KOPT-K1 (cell line): ENCODE measurements around the gene TRAIP.
"Not testable (repeated sequence)": the region's sequence is repeated elsewhere in the genome, so short reads cannot be mapped to it uniquely, and the experiment has no call there.

ENCODE experiments used
- H3K27ac ChIP-seq: fragments of 200-600 bp; sonication (generic); 2 replicates; pipeline ENCODE4 v1.5.1; 2016; ENCODE audit warnings: antibody characterized with exemption, mild to moderate bottlenecking, low read depth, low read length; ENCODE audit not compliant: poor library complexity, severe bottlenecking
- H3K36me3 ChIP-seq: fragments of 200-600 bp; sonication (generic); 2 replicates; pipeline ENCODE4 v1.5.1; 2017; ENCODE audit warnings: antibody characterized with exemption, mild to moderate bottlenecking, low read length, moderate library complexity; ENCODE audit not compliant: insufficient read depth
- H3K9me3 ChIP-seq: fragments of 200-600 bp; sonication (generic); 2 replicates; pipeline ENCODE4 v1.5.1; 2017; ENCODE audit warnings: antibody characterized with exemption, low read length, mild to moderate bottlenecking; ENCODE audit not compliant: insufficient read depth, poor library complexity, severe bottlenecking

TRAIP gene

DNA sequence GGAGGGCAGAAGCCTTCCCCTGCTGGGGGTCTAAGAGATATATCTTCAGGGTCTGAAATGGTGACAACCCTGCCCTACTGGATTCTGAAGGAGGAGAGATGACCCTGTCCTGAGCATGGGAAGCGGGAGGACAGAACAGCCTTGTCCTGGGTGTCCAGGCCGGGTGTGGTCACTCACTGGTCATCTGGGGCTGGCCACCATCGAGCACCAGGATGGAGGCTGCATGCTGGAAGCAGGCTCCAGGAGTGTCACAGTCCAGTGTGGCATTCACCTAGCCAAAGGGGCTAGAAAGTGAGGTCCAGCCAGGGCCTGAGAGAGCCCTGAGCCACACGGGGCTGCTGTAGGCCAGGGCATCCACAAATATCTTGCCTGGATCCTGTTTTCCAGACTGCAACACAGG is 61.9 kb downstream of the TRAIP start:
- Histone ChIP-seq H3K27ac (no peak overlapping the region), H3K9me3 (no peaks in the 10 kb centered on the region), H3K36me3 (no peaks in the 10 kb centered on the region)

DNA sequence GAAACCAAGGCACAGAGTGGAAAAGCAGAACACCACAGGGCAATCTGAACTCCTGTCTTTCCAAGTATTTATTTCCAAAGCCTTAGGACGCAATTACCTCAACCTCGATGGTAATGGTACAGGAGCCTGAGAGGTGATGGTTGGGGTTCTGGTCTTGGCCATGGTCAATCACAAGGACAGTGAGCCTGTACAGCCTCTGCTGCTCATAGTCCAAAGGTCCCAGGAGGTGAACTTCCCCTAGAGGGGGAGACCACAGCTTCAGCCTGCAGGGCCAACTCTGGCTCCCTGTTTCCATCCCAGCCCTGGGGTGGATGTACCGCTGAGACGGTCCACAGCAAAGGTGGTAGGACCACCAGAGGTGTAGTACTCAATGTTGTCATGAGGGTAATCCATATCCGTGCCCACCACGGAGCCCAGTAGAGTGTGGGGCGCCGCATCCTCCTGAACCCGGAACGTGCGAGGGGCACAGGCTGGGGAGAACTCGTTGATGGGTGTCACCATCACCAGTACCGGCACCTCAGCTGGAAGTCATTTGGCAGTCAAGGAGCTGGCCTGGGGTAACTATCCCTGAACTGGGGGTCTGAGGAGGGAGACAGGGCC is 62.8 kb downstream of the TRAIP start:
- Histone ChIP-seq H3K36me3 (no peaks in the 10 kb centered on the region), H3K27ac (no peak overlapping the region), H3K9me3 (no peaks in the 10 kb centered on the region)

DNA sequence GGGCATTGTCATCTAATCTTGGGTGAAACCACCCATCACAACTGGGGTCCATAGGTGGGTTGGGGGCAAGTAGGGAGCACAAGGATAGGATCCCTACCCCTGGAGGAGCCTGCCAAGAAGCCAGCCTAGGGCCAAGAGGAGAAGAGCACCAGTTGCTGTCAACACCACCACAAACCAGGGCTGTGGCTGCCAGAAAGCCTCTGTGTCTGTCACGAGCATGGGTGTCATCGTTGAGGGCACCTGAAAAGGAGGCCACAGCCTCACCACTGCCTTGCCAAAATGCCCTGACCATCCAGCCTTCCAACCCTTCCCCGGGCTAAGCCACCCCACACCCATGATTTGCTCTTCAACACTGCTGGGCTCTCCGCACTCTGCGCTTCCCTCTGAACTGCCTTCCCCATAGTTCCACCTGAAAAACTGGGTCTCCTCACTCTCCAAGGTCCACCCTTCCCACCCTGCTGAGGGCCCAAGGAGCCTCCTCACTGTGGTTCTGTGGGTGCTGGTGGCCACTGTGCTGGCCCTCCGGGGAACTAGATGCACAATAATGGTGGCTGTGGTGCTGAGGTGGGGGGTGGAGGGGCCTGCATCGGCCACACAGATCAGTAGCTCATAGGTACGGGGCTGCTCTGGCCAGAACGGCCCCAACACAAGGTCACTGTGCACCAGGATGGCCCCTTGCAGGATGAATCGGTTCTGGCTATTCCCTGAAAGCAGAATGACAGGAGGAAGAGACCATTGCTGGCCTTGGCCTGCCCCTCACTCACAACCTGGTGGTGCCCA is 63.8 kb downstream of the TRAIP start:
- H3K36me3 ChIP-seq = no peaks in the 10 kb centered on the region
- no peak overlapping the region for H3K27ac ChIP-seq
- H3K9me3 ChIP-seq = no peaks in the 10 kb centered on the region

DNA sequence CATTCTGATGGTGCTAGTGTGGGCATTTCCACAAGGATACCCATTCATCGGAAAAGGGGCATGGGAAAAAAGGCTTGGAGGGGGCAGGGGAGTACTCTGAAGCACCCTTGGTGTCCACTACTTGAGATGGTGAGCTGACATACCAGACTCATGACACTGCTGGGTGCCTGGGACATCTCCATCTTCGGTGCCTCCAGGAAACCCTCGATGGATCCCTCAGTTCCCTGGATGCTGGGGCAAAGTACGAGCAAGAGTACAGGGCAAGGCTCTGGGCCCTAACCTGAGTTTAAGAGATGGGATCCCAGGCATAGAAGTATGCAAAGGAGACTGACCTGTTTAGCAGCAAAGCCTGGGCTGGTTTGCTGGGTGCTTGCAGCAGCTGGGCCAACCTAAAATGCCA is 64.8 kb downstream of the TRAIP start:
- Histone ChIP-seq H3K27ac (no peak overlapping the region), H3K9me3 (no peaks in the 10 kb centered on the region), H3K36me3 (no peaks in the 10 kb centered on the region)

DNA sequence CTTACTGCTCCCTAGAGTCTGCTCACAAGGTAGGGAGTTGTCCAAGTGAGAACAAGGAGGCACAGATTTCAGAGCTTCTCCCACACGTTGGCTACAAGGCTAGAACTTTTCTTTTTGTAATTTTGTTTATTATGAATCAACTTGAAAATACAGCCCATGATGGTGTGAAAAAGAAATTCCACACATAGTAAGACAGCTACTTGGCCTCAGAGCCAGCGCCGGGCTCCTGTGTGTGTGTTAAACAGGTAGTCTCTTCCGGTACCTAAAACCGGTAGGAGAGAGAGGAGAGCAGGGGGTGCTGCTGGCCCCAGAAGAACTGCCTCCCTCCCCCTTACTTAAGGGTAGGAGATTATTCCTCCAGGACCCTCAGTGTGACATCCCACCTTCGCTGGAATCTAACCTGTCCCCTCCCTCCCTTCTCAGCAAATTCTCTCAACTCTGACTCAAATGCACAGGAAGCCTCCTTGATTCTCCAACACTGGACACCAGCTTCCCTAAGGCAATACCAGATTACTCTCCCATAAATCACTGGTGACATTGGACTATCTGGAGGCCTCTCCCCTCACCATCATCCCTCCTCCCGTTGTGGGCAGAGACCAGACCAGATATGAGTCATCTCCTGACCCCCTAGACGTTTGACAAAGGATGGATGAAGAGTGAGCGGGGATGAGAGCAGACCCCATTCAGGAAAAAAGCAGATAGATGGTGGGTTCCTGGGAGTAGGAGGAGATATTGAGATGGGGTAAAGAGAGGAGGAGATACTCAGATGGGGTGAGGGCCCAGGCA is 65.5 kb downstream of the TRAIP start:
- H3K9me3 ChIP-seq = no peaks in the 10 kb centered on the region
- H3K27ac ChIP-seq = no peak overlapping the region
- H3K36me3 ChIP-seq = no peaks in the 10 kb centered on the region

DNA sequence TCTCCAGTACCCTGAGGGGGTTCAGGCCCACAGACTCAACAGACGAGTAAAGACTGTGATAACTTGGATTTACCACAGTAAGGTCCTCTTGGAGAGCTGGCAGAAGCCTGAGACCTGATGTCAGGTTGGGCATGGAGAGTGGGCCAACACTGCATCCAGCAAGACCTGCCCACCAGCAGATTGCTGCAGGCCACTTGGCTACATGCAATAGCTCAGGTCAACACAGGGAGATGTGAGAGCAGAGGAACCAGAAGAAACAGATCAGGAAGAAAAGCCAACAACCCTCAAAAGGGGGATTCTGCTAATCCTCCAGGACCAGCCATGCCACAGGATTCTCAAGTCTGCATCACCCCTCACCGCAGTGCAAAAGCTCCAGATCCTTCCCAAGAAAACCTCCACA is 68.3 kb downstream of the TRAIP start:
- Histone ChIP-seq H3K36me3 (peaks cover 18% of the 10 kb centered on the region), H3K9me3 (no peaks in the 10 kb centered on the region), H3K27ac (no peak overlapping the region)

DNA sequence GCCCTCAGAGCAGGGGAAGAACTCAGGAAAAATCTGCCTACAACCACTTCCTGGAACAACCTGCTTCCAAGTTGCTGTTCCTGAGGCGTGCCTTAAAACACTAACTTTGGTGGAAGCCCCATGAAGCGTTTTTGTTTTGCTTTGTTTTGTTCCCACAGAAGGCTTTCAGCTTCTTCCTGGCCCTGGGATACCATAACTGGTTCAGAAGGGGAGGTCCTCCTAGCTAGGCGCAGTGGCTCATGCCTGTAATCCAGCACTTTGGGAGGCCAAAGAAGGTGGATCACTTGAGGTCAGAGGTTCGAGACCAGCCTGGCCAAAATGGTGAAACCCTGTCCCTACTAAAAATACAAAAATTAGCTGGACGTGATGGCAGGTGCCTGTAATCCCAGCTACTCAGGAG is 68.8 kb downstream of the TRAIP start:
- peaks cover 22% of the 10 kb centered on the region for H3K36me3 ChIP-seq
- no peaks in the 10 kb centered on the region for H3K9me3 ChIP-seq
- H3K27ac ChIP-seq = no peak overlapping the region

DNA sequence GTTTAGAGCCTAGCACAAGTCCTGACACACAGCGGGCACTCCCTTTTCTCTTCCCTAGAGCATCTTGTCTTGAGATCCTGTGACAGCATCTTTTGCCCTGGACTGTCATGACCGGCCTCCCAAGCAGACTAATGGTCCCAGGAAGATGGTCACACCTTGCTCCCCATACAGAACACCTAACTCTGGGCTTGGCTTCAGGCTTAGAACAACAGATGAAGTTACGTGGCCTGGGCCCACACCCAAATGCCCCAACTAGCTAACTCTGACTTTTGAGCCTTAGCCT is 69.2 kb downstream of the TRAIP start:
- H3K9me3 ChIP-seq = no peaks in the 10 kb centered on the region
- H3K27ac ChIP-seq = peak overlapping the region; percentile 69
- H3K36me3 ChIP-seq = peaks cover 27% of the 10 kb centered on the region

DNA sequence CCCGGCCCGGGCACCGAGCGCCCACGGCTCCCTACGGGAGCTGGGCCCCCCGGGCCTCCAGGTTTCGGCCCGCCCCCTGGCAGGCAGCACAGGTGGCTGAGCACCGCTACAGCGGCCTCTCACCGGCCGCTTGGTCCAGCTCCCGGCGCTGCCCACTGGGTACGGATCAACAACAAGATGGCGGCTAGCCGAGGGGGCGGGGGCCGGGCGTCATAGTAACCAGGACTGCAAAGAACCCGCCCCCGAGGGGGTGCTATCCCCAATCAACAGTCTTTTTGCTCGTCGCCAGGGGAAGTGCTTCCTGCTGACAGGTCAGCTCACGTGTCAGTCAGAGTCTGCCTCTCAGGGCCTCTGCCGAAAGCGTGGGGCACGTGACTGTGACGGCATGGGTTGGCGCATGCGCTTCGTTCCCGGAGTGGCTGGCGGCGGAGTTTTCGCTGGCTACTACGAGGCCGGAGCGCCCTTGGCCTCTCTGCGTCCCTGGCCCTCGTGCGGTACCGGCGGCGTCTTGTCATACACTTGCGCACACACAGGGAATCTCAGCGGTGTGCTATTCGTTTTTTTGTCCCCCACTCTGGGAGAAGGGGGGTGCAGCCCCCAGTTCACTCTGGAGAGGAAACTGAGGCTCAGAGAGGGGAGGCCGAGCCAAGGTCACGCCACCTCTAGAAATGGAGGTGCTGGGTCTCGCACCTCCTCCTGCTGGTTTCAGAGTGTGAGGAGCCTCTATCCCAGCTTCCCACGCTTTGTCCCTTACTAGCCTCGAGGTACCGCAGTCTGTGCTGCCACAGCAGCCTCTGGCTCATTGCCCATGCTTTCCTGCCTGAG is 69.8 kb downstream of the TRAIP start, which contains the start of gene IP6K1:
Gene IP6K1, minus strand, starts transcription at position 186 of the 825 bp plus-strand sequence. CDS start 38,502 bp downstream, outside the sequence.
- Histone ChIP-seq H3K9me3 (no peaks in the 10 kb centered on the region), H3K27ac (peak within 1 kb of the TSS; percentile 69), H3K36me3 (peaks cover 32% of the 10 kb centered on the region)

DNA sequence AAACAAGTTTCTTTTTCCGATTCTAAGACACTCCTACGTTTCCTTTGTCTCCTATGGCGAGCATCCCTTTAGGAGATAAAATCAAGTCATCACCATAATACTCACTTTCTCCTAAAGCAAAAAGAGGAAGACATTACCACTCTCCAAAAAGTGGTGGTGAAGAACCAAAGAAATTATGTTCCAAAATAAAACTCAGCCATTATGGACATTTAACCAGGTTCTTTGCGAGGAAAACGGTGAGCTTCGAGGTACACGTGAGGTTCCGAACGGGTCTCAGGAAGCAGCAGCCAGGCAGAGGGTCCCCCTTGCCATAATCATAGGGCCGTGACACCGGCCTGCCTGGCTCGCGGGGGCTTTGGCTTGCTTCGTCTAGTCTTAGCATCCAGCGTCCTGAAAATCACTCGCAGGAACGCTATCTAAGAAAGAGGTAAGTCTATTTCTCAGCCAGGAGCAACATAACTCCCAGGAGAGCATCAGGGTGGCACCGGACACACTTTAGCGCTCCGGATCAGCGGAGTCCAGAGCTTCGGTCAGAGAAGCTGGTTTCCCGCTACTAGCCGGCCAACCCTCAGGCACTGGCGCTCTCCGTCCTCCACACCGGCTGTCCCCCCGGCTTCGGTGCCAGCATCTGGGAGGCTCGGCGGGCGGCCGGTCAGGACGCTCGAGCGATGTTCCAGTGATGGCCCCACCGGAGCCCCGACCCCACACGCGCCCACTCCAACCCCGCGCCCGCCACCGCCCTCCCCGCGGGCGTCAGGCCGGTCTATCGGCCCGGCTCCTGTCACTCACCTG is 70.6 kb downstream of the TRAIP start:
- Histone ChIP-seq H3K9me3 (no peaks in the 10 kb centered on the region), H3K36me3 (peaks cover 40% of the 10 kb centered on the region), H3K27ac (peak overlapping the region; percentile 69)

DNA sequence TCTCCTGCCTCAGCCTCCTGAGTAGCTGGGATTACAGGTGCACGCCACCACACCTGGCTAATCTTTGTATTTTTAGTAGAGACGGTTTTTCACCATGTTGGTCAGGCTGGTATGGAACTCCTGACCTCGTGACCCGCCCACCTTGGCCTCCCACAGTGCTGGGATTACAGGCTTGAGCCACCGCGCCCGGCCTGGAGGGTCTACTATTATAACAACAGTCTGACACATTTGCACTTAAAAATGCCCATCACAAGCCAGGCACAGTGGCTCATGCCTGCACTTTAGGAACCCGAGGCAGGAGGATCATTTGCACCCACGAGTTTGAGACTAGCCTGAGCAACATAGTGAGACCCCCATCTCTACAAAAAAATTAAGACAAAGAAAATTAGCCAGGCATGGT is 74.1 kb downstream of the TRAIP start:
- H3K36me3 ChIP-seq = peaks cover 64% of the 10 kb centered on the region
- not testable (repeated sequence) for H3K27ac ChIP-seq, H3K9me3 ChIP-seq

DNA sequence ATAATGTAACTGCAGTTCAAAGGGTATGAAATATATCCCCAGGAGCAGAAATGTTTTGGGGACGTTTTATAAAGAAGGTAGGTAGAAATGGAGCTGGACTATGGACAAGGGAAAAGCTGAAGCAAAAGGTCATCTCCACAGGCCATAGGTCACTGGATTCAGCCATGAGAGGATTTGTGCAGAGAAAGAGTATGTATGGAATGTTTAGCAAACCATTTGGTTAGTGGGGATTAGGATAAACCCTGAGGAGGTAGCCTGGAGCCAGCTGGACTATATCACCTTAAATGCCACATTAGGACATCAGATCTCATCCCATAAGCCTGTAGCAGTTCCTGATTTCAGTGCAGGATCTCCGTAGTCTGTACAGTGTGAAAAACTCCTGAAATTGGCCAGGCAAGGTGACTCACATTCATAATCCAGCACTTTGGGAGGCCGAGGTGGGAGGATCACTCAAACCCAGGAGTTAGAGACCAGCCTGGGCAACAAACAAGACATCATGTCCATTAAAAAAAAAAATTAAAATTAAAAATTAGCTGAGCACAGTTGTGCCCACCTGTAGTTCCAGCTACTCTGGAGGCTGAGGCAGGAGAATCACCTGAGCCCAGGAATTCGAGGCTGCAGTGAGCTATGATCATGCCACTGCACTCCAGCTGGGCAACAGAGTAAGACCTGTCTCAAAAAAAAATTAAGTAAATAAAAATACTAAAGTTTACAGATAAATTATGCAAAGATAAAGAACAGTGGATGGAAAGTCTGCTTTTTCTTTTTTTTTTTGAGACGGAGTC is 74.8 kb downstream of the TRAIP start:
- peaks cover 71% of the 10 kb centered on the region for H3K36me3 ChIP-seq

DNA sequence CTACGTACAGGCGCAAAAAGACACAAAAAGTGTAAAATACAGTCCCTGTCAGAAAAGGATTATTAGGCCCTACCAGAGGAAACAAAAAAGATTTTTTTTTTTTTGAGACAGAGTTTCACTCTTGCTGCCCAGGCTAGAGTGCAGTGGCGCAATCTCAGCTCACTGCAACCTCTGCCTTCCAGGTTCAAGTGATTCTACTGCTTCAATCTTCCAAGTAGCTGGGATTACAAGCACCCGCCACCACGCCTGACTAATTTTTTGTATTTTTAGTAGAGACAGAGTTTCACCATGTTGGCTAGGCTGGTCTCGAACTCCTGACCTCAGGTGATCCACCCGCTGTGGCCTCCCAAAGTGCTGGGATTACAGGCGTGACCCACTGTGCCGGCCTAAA is 75.4 kb downstream of the TRAIP start:
- peaks cover 77% of the 10 kb centered on the region for H3K36me3 ChIP-seq
- not testable (repeated sequence) for H3K9me3 ChIP-seq, H3K27ac ChIP-seq

More for the DNA sequence above, 74.8 kb downstream of the TRAIP start:
- no peak overlapping the region for H3K27ac ChIP-seq
- H3K9me3 ChIP-seq = no peaks in the 10 kb centered on the region
